ENCODE data around the gene LAPTM4A.
"Not testable (repeated sequence)": the region's sequence is repeated elsewhere in the genome, so short reads cannot be mapped to it uniquely, and the experiment has no call there.

The LAPTM4A gene

GRCh38 chr2:20074901-20075300 lies 23.5 kb upstream of the LAPTM4A start:
- no peak for DNase-seq

DNA sequence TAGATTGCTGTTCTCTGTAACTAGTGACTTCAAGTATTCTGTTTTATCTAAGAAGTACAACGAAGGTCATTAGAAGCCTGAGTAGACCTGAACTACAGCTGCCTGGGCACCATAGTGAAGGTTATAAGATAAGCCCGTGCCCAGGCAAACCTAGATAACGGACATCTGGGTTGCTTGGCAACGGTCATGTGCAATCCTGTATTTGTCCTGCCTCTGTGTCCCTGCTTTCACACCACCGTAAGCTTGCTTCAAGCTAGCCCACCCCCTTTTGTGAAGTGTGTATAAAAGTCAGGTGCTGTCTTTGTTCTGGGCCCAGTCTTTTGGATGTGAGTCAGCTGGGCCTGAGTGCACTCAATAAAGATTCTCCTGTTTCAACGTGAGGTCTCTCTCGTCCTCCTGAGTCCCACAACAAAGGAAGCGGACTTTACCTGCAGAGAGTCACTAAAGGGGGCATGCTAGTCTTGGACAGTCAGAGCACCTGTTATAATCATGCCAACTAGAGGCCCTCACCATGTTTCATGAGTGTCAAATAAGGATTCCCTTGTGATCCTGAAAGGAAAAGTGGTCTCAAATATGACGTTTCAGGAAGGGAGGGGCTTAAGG lies 22.7 kb upstream of the LAPTM4A start:
- not testable (repeated sequence) for DNase-seq

DNA sequence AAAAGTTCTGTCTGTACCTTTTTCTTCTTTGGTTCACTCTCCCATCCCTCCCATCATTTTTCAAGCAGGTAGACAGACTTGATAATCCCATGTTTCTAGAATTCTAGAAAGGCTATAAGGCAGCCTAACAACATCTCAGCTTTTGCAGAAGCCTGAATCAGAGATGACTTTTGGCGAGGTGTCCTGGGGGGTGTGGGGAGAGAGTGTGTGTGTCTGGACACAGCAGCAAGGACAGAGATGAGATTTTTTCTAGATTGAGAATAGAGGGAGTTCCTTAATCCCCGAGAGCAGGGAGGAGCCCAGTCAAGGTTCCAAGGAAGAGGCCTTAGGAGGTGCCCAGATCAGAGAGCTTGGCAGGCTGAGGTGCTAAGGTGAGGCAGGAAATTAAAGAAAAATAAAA lies 22.0 kb upstream of the LAPTM4A start:
- DNase-seq: no peak

DNA sequence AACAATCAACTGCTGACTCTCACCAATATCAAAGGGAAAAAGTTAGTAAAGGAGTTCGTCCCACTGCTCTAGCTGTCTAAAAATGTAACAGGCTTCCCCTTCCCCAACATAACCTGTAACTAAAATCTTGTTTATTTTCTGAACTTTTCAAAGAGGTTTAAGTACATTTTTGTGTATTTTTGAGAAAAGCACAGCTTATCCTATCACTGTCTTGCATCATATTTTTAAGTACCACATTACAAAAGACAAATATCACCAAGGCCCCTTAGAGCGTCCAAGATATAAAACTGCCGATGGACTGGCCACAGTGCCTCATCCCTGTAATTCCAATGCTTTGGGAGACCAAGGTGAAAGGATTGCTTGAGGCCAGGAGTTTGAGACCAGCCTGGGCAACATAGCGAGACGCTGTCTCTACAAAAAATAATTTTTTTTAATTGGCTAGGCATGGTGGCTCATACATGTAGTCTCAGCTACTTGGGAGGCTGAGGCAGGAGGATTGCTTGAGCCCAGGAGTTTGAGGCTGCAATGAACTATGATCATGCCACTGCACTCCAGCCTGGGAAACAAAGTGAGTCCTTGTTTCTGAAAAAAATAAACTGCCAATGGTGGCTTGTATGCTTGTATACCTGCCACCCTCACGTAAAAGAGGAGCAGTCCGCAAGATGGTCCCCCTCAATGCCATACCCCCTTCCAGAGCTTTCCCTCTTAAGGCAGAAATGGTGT lies 21.2 kb upstream of the LAPTM4A start:
- DNase-seq: no peak

GRCh38 chr2:20071397-20072383 lies 20.3 kb upstream of the LAPTM4A start:
- no peak for DNase-seq

DNA sequence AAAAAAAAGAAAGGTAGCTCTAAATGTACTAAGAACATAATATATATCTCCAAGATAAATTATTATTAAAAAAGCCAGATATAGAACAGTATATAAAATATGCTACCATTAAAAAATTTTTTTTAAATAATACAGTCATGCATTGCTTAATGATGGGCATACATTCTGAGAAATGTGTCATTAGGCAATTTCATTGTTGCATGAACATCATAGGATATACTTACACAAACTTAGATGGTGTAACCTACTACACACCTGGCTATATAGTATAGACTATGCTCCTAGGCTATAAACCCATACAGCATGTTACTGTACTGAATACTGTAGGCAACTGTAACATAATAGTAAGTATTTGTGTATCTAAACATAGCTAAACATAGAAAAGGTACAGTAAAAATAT lies 18.3 kb upstream of the LAPTM4A start:
- no peak for DNase-seq

- no peak for DNase-seq
Observed at GRCh38 chr2:20067992-20068584, 16.7 kb upstream of the LAPTM4A start.

GRCh38 chr2:20065885-20066602 lies 14.6 kb upstream of the LAPTM4A start:
- DNase-seq: no peak

GRCh38 chr2:20064841-20065240 lies 13.4 kb upstream of the LAPTM4A start:
- DNase-seq: no peak

DNA sequence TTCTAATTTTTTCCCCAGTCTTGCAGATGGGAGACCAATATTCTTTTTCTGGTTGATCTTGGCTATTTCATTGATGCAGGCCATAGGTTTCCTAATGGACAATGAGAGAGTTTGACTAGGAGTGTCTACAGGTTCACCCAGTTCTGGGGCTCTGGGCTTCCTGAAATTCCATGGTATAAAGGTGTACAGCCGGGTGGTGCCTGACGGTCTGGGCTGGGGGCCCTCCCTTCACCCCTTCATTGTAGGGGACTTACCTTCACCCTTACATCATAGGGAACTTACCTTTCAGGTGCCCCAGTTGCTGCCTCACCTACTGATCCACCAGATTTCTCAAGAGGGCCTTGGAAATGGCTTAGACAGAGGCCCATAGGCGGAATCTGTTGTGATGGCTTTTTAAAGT lies 13.0 kb upstream of the LAPTM4A start:
- no peak for DNase-seq

DNA sequence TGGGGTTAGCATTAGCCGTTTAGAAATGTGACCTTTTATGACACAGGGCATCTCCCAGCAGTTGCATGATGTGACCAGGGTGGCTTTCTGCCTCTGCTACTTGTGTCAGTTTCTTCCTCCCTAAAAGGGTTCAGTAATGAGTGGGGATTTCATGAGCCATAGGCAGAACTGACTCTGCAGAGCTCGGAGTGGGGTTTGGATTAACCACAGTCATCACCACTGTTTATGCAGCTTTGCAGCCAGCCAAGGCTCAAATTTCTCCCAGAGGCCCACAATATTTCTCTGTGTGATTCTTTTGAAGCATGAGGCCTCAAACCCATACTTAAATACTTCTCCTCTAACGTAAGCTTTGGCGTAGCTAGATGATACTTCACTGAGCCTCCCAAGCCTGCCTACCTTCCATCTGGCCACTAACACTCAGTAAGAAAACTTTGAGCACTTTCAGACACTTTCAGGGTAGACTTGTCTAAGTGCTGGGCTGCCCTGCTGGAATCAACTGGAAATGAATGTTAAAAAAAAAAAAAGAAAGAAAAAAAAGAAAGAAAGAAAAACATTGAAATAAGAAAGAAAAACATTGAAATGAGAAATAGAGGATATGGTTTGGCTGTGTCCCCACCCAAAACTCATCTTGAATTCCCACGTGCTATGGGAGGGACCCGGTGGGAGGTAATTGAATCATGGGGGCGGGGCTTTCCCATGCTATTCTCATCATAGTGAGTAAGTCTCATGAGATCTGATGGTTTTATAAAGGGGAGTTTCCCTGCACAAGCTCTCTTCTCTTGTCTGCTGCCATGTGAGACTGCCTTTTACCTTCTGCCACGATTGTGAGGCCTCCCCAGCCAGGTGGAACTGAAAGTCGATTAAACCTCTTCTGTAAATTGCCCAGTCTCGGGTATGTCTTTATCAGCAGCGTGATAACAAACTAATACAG lies 11.5 kb upstream of the LAPTM4A start:
- no peak for DNase-seq

DNA sequence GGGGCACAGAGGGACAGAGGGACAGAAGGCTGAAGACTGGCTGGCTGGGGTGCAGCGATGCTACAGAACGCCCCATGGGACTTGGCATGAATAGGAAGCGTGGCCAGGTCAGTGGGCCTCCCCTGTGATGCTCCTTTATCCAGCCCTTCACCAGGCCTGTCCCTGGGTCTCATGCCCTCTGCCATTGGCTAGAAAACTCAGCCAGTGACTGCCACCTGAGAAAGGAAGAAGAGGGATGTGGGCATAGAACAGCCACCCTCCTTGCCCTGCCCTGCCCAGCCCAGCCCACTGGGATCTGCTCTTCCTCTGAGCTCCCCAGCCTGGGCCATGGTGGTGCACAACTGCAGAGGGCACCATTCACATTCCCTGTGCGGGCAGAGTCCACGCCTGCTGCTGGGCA lies 10.5 kb upstream of the LAPTM4A start:
- DNase-seq: no peak

DNA sequence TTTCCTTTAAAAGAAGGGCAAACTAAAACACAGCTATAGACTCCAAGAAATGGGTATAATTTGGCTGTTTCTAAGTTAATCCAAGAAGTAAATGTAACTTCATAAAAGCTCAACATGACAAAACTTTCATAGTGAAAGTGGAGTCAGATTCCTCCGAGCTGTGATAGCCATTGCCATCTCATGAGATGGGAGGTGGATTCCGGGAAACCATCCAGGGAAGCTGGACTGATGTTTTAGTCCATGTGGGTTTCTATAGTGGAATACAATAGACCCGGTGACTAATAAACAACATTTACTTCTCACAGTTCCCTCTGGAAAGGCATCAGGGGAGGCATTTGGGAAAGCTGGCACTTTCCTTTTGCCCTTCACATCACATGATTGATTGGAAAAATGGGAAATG lies 10.0 kb upstream of the LAPTM4A start:
- DNase-seq: no peak

GRCh38 chr2:20060106-20060505 lies 8.7 kb upstream of the LAPTM4A start:
- no peak for DNase-seq

DNA sequence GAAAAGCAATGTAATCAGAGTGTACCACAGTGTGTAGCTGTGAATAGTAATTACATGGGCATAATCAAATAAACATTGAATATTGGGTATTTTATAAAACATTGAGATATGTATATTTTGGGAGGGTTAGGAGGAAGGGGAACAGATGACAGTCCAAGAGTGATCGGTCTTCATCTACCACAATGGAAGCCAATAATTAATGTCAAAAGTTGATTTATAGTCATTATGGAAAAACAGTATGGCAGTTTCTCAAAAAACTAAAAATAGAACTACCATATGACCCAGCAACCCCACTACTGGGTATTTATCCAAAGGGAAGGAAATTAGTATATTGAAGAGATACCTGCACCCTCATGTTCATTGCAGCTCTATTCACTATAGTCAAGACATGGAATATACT lies 5.8 kb upstream of the LAPTM4A start:
- DNase-seq: no peak

GRCh38 chr2:20054931-20055330 lies 3.5 kb upstream of the LAPTM4A start:
- no peak for DNase-seq

DNA sequence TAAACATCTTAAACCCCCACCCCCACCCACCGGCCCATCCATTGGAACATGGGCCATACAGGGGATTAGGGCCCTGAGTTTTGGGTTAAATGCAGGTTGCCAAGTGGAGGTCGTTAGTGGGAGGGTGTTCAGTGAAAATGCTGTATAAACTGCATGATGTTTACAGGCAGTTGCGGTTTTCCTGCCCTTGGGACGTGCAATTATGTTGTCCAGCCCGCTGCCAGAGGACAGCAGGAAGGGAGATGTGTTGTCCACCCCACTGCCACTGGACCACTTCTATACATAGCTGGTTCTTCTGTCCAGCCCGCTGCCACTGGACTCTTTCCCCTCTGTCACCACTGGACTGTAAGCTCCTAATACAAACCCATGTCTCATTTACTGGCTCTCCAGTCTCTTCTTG lies 2.7 kb upstream of the LAPTM4A start:
- no peak for DNase-seq

GRCh38 chr2:20052861-20053281 lies 1.4 kb upstream of the LAPTM4A start:
- no peak for DNase-seq

DNA sequence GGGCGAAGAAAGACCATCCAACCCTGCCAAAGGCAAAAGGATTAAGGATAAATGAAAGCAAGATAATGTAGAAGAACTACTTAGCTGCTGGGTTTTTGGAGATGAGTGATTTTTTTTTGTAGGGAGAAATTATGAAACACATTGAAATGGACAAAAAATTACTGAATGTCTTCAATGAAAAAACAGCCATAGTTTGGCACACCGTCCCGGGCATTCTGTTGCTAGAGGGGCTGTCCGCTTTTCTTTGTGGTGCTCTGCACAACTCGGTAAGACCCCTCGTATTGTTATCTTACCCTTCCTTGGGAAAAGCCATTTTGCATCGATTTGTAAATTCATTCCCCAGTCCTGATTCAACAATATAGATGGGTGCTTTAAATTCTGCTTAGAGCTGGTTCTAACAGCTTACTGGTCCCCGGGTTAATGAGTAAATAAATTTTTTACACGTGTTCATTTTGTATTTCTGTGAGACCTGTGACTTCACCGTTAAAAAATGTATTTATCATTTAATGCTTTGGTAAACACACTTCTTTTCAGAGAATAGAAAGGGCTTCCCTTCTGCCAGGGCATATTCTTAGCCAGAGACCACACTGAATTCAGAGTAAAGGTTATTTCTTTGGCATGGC lies 912 bp upstream of the LAPTM4A start:
- DNase-seq: no peak

- DNase-seq: no peak
Observed at GRCh38 chr2:20050646-20051531, 539 bp downstream of the LAPTM4A start.
